HG02763 (cell line): Measurements from ENCODE around the gene EXOC6B.

Experiments
- ATAC-seq: cut with Tn5 transposase; IDR thresholded peaks from one replicate; pipeline ENCODE4 v1.9.1; 2021; ENCODE audit warnings: mild to moderate bottlenecking, moderate library complexity; ENCODE audit not compliant: unreplicated experiment

EXOC6B gene

DNA sequence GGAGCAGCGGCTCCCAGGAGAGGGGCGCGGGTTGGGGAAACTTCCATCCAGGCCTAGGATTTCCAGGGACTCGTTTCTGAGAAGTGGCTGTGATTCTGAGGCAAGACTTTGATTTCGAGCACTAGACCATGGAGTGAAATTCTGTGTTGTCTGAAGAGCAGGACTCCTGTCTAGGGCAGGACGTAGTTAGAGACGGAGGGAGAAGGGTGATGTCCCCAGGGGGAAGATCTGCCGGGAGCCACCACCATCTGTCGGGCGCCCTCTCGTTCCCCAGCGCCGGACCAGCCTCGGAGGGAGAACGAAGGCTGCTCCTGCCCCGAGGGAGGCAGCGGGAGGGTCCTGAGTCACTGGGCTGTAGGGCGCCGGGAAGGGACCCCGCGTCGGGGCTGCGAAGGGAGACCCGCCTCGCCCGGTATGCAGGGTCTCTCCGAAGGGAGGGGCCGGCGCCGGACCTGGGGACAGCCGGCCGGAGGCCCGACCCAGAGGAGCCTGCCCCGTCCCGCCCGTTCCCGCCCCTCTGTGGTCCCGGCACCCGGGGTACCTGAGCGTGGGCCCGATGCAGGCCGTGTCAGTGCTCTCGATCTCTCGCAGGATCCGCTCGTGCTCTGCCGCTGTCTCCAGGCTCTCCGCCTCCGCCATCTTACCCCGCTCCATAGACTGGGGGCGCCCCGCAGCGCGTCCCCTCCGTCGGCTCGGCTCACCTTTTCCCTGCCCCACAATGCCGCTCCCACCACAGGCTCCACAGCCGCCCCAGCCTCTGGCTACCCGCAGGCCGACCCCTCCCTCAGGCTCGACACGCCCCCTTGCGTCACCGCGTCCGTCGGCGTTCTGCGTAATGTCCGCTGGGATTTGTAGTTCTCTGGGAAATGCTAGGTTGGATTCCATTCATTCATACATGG, at the start of gene EXOC6B:
TSS of gene EXOC6B (minus strand) at position 777 of the 899 bp plus-strand sequence.
- peak; percentile 91 for ATAC-seq

DNA sequence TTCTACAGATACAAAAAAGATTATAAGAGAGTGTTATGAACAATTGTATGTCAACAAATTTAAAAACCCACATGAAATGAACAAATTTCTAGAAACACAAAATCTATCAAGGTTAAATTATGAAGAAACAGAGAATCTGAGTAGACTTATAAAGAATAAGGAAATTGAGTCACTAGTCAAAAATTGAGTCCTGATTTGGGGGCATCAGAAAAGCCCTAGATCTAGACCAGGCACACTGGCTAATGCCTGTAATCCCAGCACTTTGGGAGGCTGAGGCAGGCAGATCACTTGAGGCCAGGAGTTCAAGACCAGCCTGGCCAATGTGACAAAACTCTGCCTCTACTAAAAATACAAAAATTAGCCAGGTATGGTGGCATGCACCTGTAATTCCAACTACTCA, 46.0 kb upstream of the EXOC6B start:
- ATAC-seq: no peak

DNA sequence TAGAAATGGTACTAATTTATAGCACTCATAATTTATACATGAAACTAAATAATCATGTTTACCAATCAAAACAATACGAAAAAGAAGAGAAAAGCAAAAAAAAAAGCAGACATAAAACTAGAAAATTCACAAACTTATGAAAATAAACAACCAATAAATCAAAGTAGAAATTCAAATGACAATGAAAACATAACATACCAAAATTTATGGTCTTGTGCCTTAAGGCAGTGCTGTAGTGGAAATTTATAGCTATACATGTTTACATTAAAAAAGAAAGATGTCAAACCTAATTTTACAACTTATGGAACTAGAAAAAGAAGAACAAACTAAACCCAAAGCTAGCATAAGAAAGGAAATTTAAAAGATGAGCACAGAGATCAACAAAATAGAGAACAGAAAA, 45.2 kb upstream of the EXOC6B start:
- ATAC-seq: no peak

- ATAC-seq: no peak
Observed at GRCh38 chr2:72864500-72864899, 38.7 kb upstream of the EXOC6B start.

GRCh38 chr2:72863046-72863445, 37.2 kb upstream of the EXOC6B start:
- ATAC-seq: no peak

GRCh38 chr2:72862239-72862988, 36.6 kb upstream of the EXOC6B start:
- ATAC-seq: peak; percentile 92

GRCh38 chr2:72859831-72860262, 34.0 kb upstream of the EXOC6B start:
- peak; percentile 64 for ATAC-seq

GRCh38 chr2:72851333-72851732, 25.5 kb upstream of the EXOC6B start:
- ATAC-seq: no peak

GRCh38 chr2:72849138-72849462, 23.3 kb upstream of the EXOC6B start:
- ATAC-seq: no peak

GRCh38 chr2:72848436-72849137, 22.8 kb upstream of the EXOC6B start:
- ATAC-seq: no peak

- no peak for ATAC-seq
Observed at GRCh38 chr2:72847534-72848315, 21.9 kb upstream of the EXOC6B start.

GRCh38 chr2:72846171-72847095, 20.6 kb upstream of the EXOC6B start:
- ATAC-seq: peak; percentile 90

- no peak for ATAC-seq
Observed at GRCh38 chr2:72843301-72843700, 17.5 kb upstream of the EXOC6B start.

DNA sequence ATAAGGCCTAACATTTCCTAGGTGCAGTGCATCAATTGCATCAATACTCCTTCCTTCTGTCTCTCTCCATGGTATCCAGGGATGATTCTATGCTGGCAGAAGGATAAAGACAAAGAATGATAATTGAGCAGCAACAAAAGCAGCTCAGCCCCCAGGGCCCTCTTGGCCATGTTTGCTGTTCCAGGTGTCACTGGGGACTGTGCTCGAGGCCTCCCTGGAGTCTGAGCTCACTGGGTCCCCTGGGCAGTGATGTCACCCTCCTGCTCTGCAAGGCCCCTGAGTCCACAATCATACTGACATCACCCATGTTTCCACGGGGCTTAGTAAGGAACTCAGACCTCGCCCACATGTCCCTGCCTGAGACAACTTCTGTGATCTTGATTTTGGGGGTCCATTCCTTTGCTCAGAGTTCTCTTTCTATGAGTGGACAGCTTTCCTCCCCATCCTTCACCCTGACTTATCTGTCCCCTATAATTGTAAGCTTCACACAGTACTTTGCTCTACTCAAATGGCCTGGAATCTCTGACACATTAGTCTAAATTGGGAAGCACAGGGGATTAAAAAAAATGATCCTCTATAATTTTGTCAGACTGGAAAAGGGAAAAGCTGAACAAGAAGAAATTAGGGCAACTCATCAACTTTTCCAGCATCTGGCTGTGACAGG, 15.8 kb upstream of the EXOC6B start:
- no peak for ATAC-seq

- ATAC-seq: no peak
Observed at GRCh38 chr2:72840066-72840465, 14.2 kb upstream of the EXOC6B start.

GRCh38 chr2:72837171-72837570, 11.3 kb upstream of the EXOC6B start:
- no peak for ATAC-seq

DNA sequence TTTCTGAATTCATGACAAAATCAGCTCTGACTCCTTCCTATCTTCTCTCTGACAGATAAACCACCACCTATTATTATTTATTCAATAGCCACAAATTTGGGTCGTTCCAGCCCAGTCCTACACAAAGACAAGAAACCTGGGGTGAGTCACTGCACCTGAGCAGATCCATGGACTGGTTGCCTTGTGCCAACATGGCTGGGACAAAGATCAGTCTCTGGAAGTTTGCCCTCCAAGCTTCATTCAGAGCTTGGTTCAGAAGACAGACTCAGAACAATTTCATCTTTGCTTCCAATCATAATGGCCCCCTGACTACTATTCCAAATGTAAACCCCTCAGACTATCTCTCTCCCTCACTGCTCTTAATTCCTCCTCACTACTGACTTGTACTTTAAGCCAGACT, 9.6 kb upstream of the EXOC6B start:
- ATAC-seq: no peak

DNA sequence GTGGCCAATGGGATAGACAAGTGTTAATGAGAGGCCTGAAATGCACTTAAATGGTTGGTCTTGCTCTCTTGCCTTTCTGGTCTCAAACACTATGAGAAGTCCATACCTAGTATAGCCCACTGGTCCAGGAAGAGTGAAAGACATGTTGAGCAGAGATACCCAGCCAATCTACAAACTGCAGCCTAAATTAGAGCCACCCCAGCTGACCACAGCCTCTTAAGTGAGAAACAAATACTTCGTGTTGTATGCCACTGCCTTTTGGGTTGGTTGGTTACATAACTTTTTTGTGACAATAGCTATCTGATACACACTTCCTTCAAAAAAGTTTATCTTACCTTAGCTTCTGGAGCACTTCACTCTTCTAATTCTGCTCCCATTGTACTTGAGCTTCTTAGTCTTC, 8.8 kb upstream of the EXOC6B start:
- no peak for ATAC-seq

- ATAC-seq: no peak
Observed at GRCh38 chr2:72833084-72833714, 7.4 kb upstream of the EXOC6B start.
